Endodermal cell (in vitro differentiated cells): Measurements from ENCODE around the gene PAQR3. TPM values are rescaled to one million over a fixed set of nuclear protein-coding genes. Genes with fewer than 3 reads are reported as not detected.
A peak's percentile ranks its signal among the peaks of the same experiment; 100 is the strongest.

Source experiments
- DNase-seq: peaks from one replicate; pipeline ENCODE4 v3.0.0-alpha.2; 2017
- H3K27ac ChIP-seq: 2 replicates; pipeline ENCODE4 v1.5.1; 2013; ENCODE audit warnings: mild to moderate bottlenecking, low read depth, low read length, moderate library complexity
- H3K27me3 ChIP-seq: 2 replicates; pipeline ENCODE4 v1.6.1; 2013; ENCODE audit warnings: mild to moderate bottlenecking, low read length, moderate library complexity; ENCODE audit not compliant: insufficient read depth, control insufficient read depth, poor library complexity, severe bottlenecking
- H3K36me3 ChIP-seq: 2 replicates; pipeline ENCODE4 v1.7.0; 2013; ENCODE audit warnings: mild to moderate bottlenecking, low read length, moderate library complexity; ENCODE audit not compliant: control insufficient read depth, insufficient read depth
- H3K4me1 ChIP-seq: one replicate; pipeline ENCODE4 v1.7.0; 2013; ENCODE audit warnings: low read length; ENCODE audit not compliant: control insufficient read depth, insufficient read depth
- H3K4me3 ChIP-seq: 2 replicates; pipeline ENCODE4 v1.5.1; 2013; ENCODE audit warnings: mild to moderate bottlenecking, low read length, moderate library complexity
- H3K9ac ChIP-seq: 2 replicates; pipeline ENCODE4 v1.6.1; 2013; ENCODE audit warnings: mild to moderate bottlenecking, low read length, moderate library complexity; ENCODE audit not compliant: poor library complexity, severe bottlenecking; ENCODE audit errors: extremely low read depth
- H3K9me3 ChIP-seq: 2 replicates; pipeline ENCODE4 v1.6.1; 2013; ENCODE audit warnings: mild to moderate bottlenecking, low read length, moderate library complexity; ENCODE audit not compliant: control insufficient read depth
- H3K27ac Mint-ChIP-seq: 2 replicates; pipeline ENCODE4 v1.8.0; 2020; ENCODE audit warnings: mixed read lengths
- H3K27me3 Mint-ChIP-seq: 2 replicates; pipeline ENCODE4 v1.8.0; 2021; ENCODE audit warnings: mild to moderate bottlenecking, mixed read lengths; ENCODE audit not compliant: insufficient read depth
- H3K36me3 Mint-ChIP-seq: 2 replicates; pipeline ENCODE4 v1.8.0; 2020; ENCODE audit warnings: low read depth, mixed read lengths
- H3K4me1 Mint-ChIP-seq: 2 replicates; pipeline ENCODE4 v1.8.0; 2020; ENCODE audit warnings: mixed read lengths
- H3K4me3 Mint-ChIP-seq: 2 replicates; pipeline ENCODE4 v1.8.0; 2020; ENCODE audit warnings: mild to moderate bottlenecking, moderate library complexity, mixed read lengths
- H3K9me3 Mint-ChIP-seq: 2 replicates; pipeline ENCODE4 v1.8.0; 2020; ENCODE audit warnings: mild to moderate bottlenecking, mixed read lengths
- WGBS, 2 experiments: methylation state at CpG; one replicate each; pipeline versions ENCODE4 v1.1.5 to v1.1.7; 2013; ENCODE audit warnings: missing lambda C conversion rate in 2 of 2, mixed read lengths in 1 of 2; ENCODE audit not compliant: insufficient coverage in 1 of 2, insufficient read length in 1 of 2; 5-methylcytosine and 5-hydroxymethylcytosine counted together
- long read RNA-seq, 4 experiments: library from polyadenylated mRNA in 2 of 4; library from RNA in 1 of 4; library from capped mRNA in 1 of 4; stranded (forward) in 3 of 4; unstranded in 1 of 4; transcript quantifications; one replicate each; pipeline ENCODE4 v2.0.0, GENCODE V29; 2020 to 2021; ENCODE audit warnings: inconsistent platforms in 1 of 4
- polyA plus RNA-seq, 2 experiments: library from polyadenylated mRNA; stranded (reverse); fragments of 50-300 nt; gene quantifications; one replicate each; pipeline ENCODE4 v1.2.3, GENCODE V29; 2013
- total RNA-seq, 2 donors: library from RNA; stranded (reverse); fragmentation: NEBNext Ultra II Directional in 1 of 2; extraction: Animal tissue kit (Norgen Biotek cat#: 25700) in 1 of 2; gene quantifications; 2 replicates in 1 of 2; 3 replicates in 1 of 2; pipeline ENCODE4 v1.2.1, GENCODE V29; 2021
- TF ChIP-seq, protein P1 (sequence below): fragments of 200-600 bp; sonication (generic); conservative IDR thresholded peaks from 2 replicates; pipeline ENCODE4 v1.5.0; 2021; ENCODE audit warnings: antibody characterized with exemption, mild to moderate bottlenecking

Gene PAQR3, protein sequence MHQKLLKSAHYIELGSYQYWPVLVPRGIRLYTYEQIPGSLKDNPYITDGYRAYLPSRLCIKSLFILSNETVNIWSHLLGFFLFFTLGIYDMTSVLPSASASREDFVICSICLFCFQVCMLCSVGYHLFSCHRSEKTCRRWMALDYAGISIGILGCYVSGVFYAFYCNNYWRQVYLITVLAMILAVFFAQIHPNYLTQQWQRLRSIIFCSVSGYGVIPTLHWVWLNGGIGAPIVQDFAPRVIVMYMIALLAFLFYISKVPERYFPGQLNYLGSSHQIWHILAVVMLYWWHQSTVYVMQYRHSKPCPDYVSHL
- 10 to 100 TPM; 31.2 to 37.3 TPM for total RNA-seq
- 37.0 TPM for polyA plus RNA-seq (2013, experiment 1 of 2)
- 36.4 TPM for polyA plus RNA-seq (2013, experiment 2 of 2)
- long read RNA-seq, experiment 1, full-length matches to known transcripts = 7 of 15 reads
- long read RNA-seq, experiment 1, partial matches to known transcripts = 0 of 15 reads
- long read RNA-seq, experiment 1, other reads (novel, unspliced or antisense) = 8 of 15 reads
- long read RNA-seq, experiment 2, full-length matches to known transcripts = 69 of 86 reads
- long read RNA-seq, experiment 2, partial matches to known transcripts = 4 of 86 reads
- long read RNA-seq, experiment 2, other reads (novel, unspliced or antisense) = 13 of 86 reads
- long read RNA-seq, experiment 3, full-length matches to known transcripts = 3 of 10 reads
- long read RNA-seq, experiment 3, partial matches to known transcripts = 1 of 10 reads
- long read RNA-seq, experiment 3, other reads (novel, unspliced or antisense) = 6 of 10 reads
- long read RNA-seq, experiment 4, partial matches to known transcripts = 0 of 3 reads
- long read RNA-seq, experiment 4, other reads (novel, unspliced or antisense) = 3 of 3 reads

DNA sequence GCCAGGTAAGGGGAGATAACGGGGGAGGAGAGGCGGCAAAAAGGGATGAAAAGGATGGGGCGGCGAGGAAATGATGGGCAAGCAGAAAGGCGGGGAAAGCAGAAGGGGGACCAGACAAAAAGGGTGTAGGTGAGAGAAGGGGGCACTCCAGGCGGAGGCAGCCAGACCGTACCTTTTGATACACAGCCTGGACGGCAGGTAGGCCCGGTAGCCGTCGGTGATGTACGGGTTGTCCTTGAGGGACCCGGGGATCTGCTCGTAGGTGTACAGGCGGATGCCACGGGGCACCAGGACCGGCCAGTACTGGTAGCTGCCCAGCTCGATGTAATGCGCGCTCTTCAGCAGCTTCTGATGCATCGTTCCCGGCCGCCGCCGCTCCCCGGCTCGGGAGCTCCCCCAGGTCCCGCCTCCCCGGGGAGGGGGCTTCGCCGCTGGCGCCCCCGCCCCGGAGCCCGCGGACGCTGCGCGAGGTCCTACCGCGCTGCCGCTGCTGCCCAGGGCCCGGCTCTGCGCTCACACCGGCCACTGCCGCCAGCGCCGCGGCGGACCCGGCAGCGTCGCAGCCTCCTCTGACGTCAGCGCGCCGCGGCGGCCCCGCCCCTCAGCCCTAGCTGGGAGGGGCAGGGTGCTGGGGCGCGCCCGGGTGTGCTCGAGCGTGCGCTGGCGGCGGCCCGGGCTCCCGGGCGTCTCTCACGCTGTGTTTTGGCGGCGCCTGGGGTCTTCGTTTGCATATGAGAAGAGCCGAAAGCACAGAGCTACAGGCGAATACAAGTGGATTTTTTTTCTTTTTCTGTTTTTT is at the start of gene PAQR3:
Gene PAQR3, minus strand, starts transcription at position 571 of the 799 bp plus-strand sequence. Its CDS starts 214 bp downstream, at position 357.
- H3K27me3 Mint-ChIP-seq = peaks cover 19% of the 10 kb centered on the region
- peak; percentile 92 for DNase-seq
- H3K36me3 Mint-ChIP-seq = peaks cover 9% of the 10 kb centered on the region
- H3K4me1 ChIP-seq = no peaks in the 10 kb centered on the region
- peak within 1 kb of the TSS; percentile 77 for H3K27ac Mint-ChIP-seq
- no peaks in the 10 kb centered on the region for H3K27me3 ChIP-seq
- no peaks in the 10 kb centered on the region for H3K9me3 Mint-ChIP-seq
- H3K9ac ChIP-seq = peak within 1 kb of the TSS; percentile 62
- H3K4me3 Mint-ChIP-seq = peak within 1 kb of the TSS; percentile 84
- H3K4me3 ChIP-seq = peak within 1 kb of the TSS; percentile 88
- H3K36me3 ChIP-seq = peaks cover 4% of the 10 kb centered on the region
- H3K9me3 ChIP-seq = no peaks in the 10 kb centered on the region
- TF ChIP-seq, protein P1, sequence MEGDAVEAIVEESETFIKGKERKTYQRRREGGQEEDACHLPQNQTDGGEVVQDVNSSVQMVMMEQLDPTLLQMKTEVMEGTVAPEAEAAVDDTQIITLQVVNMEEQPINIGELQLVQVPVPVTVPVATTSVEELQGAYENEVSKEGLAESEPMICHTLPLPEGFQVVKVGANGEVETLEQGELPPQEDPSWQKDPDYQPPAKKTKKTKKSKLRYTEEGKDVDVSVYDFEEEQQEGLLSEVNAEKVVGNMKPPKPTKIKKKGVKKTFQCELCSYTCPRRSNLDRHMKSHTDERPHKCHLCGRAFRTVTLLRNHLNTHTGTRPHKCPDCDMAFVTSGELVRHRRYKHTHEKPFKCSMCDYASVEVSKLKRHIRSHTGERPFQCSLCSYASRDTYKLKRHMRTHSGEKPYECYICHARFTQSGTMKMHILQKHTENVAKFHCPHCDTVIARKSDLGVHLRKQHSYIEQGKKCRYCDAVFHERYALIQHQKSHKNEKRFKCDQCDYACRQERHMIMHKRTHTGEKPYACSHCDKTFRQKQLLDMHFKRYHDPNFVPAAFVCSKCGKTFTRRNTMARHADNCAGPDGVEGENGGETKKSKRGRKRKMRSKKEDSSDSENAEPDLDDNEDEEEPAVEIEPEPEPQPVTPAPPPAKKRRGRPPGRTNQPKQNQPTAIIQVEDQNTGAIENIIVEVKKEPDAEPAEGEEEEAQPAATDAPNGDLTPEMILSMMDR = no peak
- no peak within 1 kb of the TSS for H3K27ac ChIP-seq
- H3K4me1 Mint-ChIP-seq = peaks cover 27% of the 10 kb centered on the region
- 0 to 2% methylated on average over 23 to 77 of the region's 77 CpGs for WGBS, 2 experiments

DNA sequence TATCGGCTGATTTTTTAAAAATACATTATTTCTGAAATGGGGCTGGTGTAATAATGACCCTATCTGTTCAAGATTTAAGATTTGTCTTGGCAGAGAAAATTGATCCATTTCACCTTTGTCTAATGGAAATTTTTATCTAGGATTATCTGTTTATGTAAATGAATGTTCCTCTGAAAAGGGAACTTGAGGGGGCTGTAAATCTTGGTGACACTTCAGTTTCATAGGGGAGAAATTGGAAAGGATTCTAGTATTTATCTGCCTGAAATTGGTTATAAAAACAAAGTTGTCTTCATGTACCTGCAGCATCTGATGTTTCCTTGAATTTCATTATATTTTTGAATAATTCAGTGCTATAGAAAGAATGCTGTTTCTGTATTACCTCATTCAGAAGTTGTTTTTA is 48.4 kb upstream of the PAQR3 start:
- H3K9me3 Mint-ChIP-seq = peaks cover 6% of the 10 kb centered on the region
- Histone ChIP-seq H3K4me1 (no peaks in the 10 kb centered on the region), H3K36me3 (no peaks in the 10 kb centered on the region), H3K9me3 (peaks cover 3% of the 10 kb centered on the region), H3K27ac (no peak overlapping the region), H3K4me3 (no peak overlapping the region), H3K27me3 (peaks cover 9% of the 10 kb centered on the region), H3K9ac (no peak overlapping the region)
- TF ChIP-seq, protein P1 = no peak
- H3K27ac Mint-ChIP-seq = no peak overlapping the region
- WGBS, 2 experiments = 89 to 100% methylated on average over 1 of the region's 1 CpG
- no peaks in the 10 kb centered on the region for H3K36me3 Mint-ChIP-seq
- DNase-seq = no peak
- no peaks in the 10 kb centered on the region for H3K4me1 Mint-ChIP-seq
- H3K4me3 Mint-ChIP-seq = no peak overlapping the region
- H3K27me3 Mint-ChIP-seq = peaks cover 3% of the 10 kb centered on the region

DNA sequence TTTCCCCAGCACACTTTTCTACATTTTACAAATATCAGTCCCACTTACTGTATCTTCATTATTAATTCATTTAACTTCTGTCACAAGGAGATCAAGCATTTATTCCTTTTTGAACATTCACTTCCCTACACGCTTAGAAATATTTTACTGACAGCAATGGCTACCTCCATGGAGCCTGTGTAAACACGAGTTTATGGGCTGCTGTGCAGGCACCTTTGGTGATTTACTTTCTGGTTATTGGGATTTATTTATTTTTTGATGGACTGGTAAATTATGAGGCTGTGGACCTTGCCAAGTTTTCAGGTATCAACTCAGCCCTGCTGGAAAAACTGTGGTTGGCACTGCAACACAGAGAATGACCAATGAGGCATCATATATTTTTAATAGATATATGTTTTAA is 45.4 kb upstream of the PAQR3 start:
- peaks cover 9% of the 10 kb centered on the region for H3K27me3 ChIP-seq
- Mint-ChIP-seq H3K9me3 (peaks cover 26% of the 10 kb centered on the region), H3K36me3 (no peaks in the 10 kb centered on the region), H3K4me1 (no peaks in the 10 kb centered on the region), H3K27ac (no peak overlapping the region), H3K27me3 (peaks cover 4% of the 10 kb centered on the region), H3K4me3 (no peak overlapping the region)
- WGBS, 2 experiments = 80 to 90% methylated on average over 1 to 2 of the region's 2 CpGs
- H3K9me3 ChIP-seq = peaks cover 8% of the 10 kb centered on the region
- no peak for DNase-seq
- no peak overlapping the region for H3K27ac ChIP-seq
- H3K4me3 ChIP-seq = no peak overlapping the region
- no peaks in the 10 kb centered on the region for H3K36me3 ChIP-seq
- TF ChIP-seq, protein P1 = no peak
- H3K9ac ChIP-seq = no peak overlapping the region
- no peaks in the 10 kb centered on the region for H3K4me1 ChIP-seq
